Astrocyte of the spinal cord (primary cell): ENCODE measurements around the gene ADAMTSL4.
A peak's percentile ranks its signal among the peaks of the same experiment; 100 is the strongest.
"Not testable (repeated sequence)": the region's sequence is repeated elsewhere in the genome, so short reads cannot be mapped to it uniquely, and the experiment has no call there.

Source experiments
- DNase-seq: peaks from one replicate; pipeline ENCODE4 v3.0.0; 2011; ENCODE audit warnings: low read depth, low spot score
- H3K4me3 ChIP-seq: 2 replicates; pipeline ENCODE4 v1.5.1; 2011; ENCODE audit warnings: low read depth, mild to moderate bottlenecking, low read length, moderate library complexity
- CTCF ChIP-seq: IDR thresholded peaks from 2 replicates; pipeline ENCODE4 v1.5.1; 2012; ENCODE audit warnings: low read depth, mild to moderate bottlenecking, low read length, inconsistent platforms
- in situ Hi-C: cut with HindIII; loops from 2 replicates; pipeline ENCODE4 v1.10.0; 2017; ENCODE audit warnings: low sequenced_read_pairs

ADAMTSL4 gene

GRCh38 chr1:150567717-150568593 lies 18.7 kb downstream of the ADAMTSL4 start:
- H3K4me3 ChIP-seq, result peak overlapping the region; percentile 26
- no peak for TF ChIP-seq CTCF
- peak; percentile 99 for DNase-seq
- in situ Hi-C loops, result no loop called here

GRCh38 chr1:150568594-150568966 lies 19.4 kb downstream of the ADAMTSL4 start:
- H3K4me3 ChIP-seq, result no peak overlapping the region
- TF ChIP-seq CTCF, result no peak
- in situ Hi-C loops, result no loop called here
- no peak for DNase-seq

- no peak overlapping the region for H3K4me3 ChIP-seq
- in situ Hi-C loops, result no loop called here
- no peak for TF ChIP-seq CTCF
- peak; percentile 37 for DNase-seq
These were observed 23.9 kb downstream of the ADAMTSL4 start for GRCh38 chr1:150572918-150573647.

GRCh38 chr1:150573648-150574071 lies 24.5 kb downstream of the ADAMTSL4 start:
- DNase-seq, H3K4me3 ChIP-seq, in situ Hi-C loops: not testable (repeated sequence)

DNA sequence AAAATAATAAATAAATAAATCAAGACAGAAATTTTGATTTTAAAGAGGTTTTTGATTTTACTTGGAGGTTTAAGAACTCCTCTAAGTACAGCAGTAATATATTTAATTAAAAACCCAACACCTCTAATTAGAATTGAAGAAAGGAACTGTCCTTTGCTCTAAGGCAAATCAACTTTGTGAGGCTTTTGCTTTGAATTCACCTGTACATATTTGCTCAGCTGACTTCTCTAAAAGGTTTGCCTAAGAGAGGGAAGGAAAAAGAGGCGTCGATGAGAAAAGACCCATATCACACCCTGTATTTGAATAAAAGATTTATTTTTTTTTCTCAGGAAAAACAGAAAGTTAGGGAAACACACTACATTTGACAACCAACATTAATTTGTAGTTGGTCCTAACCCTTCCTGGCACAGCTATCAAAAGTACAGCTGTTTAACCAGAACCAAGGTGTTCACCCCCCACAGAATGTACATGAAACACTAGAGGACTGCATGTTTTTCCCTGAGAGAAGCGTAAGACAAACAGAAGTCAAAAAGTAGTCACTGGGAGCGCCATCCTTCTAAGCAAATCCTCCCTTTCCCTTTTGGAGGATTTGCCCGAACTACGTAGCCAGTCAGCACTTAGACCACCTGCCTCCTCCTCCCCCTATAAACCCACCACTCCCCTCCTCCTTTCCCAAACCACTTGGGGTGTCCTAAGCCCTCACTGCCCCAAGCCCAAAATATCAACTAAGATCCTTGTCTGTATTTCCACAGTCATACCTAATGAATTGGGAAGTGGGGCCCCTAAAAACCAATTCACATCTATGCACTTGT lies 25.3 kb downstream of the ADAMTSL4 start:
- in situ Hi-C loops, result no loop called here
- peak overlapping the region; percentile 83 for H3K4me3 ChIP-seq
- no peak for TF ChIP-seq CTCF
- DNase-seq, result peak; percentile 38

DNA sequence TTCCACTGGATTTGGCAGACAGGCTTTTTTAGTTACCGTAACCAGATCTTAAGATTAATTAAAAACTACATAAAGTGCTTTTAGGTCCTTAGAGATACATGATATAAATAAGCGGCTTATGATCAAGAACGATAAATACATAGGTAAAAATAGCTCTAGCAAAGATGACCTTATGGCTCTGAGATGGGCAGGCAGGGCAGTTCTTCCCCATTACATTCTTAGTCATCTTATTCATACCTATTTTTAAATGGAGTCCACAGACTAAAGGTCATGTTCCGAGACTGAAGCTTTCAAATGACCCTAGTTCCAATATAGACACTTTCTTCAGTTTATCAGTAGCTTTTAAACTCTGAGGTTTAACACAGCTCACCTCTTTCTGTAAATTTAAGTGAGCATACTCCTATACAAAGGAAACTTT lies 25.9 kb downstream of the ADAMTSL4 start:
- peak; percentile 33 for DNase-seq

More for the DNA sequence above, 25.9 kb downstream of the ADAMTSL4 start:
- in situ Hi-C loops, result no loop called here
- H3K4me3 ChIP-seq, result peak overlapping the region; percentile 83
- TF ChIP-seq CTCF, result no peak
